HepG2 (cell line): ENCODE results near the gene RNASE8. TPM values are rescaled to one million over a fixed set of nuclear protein-coding genes. Genes with fewer than 3 reads are reported as not detected.

Experiments used
- BATF2 ChIP-seq: sonication (generic); formaldehyde crosslinking; IDR thresholded peaks from 2 replicates; pipeline ENCODE4 v1.8.0; 2022; ENCODE audit warnings: mild to moderate bottlenecking, missing genetic modification reagents, moderate library complexity
- FIP1L1 ChIP-seq: fragments of 200-400 bp; formaldehyde crosslinking; IDR thresholded peaks from 2 replicates; pipeline ENCODE4 v1.6.1; 2018; ENCODE audit warnings: low read depth, mild to moderate bottlenecking, low read length, moderate library complexity, borderline replicate concordance; ENCODE audit not compliant: insufficient read depth
- GPN1 ChIP-seq: sonication (generic); formaldehyde crosslinking; IDR thresholded peaks from 2 replicates; pipeline ENCODE4 v1.5.1; 2020; ENCODE audit warnings: missing genetic modification reagents, borderline replicate concordance
- HDAC6 ChIP-seq: fragments of 200-600 bp; sonication (generic); IDR thresholded peaks from 2 replicates; pipeline ENCODE4 v1.7.0; 2017; ENCODE audit warnings: mild to moderate bottlenecking, antibody characterized with exemption, low read length, low read depth
- HMG20A ChIP-seq: IDR thresholded peaks from 2 replicates; pipeline ENCODE4 v1.6.1; 2016; ENCODE audit warnings: borderline replicate concordance
- JDP2 ChIP-seq: sonication (generic); formaldehyde crosslinking; IDR thresholded peaks from 2 replicates; pipeline ENCODE4 v1.8.1; 2022; ENCODE audit warnings: missing genetic modification reagents, borderline replicate concordance
- KAT8 ChIP-seq: IDR thresholded peaks from 2 replicates; pipeline ENCODE4 v1.6.1; 2016; ENCODE audit warnings: missing genetic modification reagents, missing compliant biosample characterization
- KDM1A ChIP-seq: IDR thresholded peaks from 2 replicates; pipeline ENCODE4 v1.6.1; 2016; ENCODE audit warnings: missing compliant biosample characterization
- MIER2 ChIP-seq: IDR thresholded peaks from 2 replicates; pipeline ENCODE4 v1.6.1; 2016; ENCODE audit warnings: missing biosample characterization, missing genetic modification reagents
- MXD3 ChIP-seq: IDR thresholded peaks from 2 replicates; pipeline ENCODE4 v1.6.1; 2016; ENCODE audit warnings: mild to moderate bottlenecking, missing biosample characterization, missing genetic modification reagents
- RARG ChIP-seq: sonication (generic); formaldehyde crosslinking; IDR thresholded peaks from 2 replicates; pipeline ENCODE4 v1.4.0; 2020; ENCODE audit warnings: low read depth, mild to moderate bottlenecking, missing genetic modification reagents
- SKIL ChIP-seq: sonication (generic); formaldehyde crosslinking; IDR thresholded peaks from 2 replicates; pipeline ENCODE4 v1.8.0; 2022; ENCODE audit warnings: missing genetic modification reagents, mild to moderate bottlenecking, moderate library complexity, borderline replicate concordance
- TFE3 ChIP-seq: IDR thresholded peaks from 2 replicates; pipeline ENCODE4 v1.6.1; 2016
- TGIF2 ChIP-seq: IDR thresholded peaks from 2 replicates; pipeline ENCODE4 v1.6.1; 2016; ENCODE audit warnings: control low read depth, missing compliant biosample characterization
- ZBTB7A ChIP-seq: sonication (generic); formaldehyde crosslinking; IDR thresholded peaks from 2 replicates; pipeline ENCODE4 v1.8.0; 2022; ENCODE audit warnings: mild to moderate bottlenecking, missing genetic modification reagents
- ZNF10 ChIP-seq: sonication (generic); formaldehyde crosslinking; IDR thresholded peaks from 2 replicates; pipeline ENCODE4 v1.4.0; 2020; ENCODE audit warnings: mild to moderate bottlenecking, low read depth, missing genetic modification reagents, borderline replicate concordance
- ZNF282 ChIP-seq: fragments of 450-650 bp; IDR thresholded peaks from 2 replicates; pipeline ENCODE4 v1.6.1; 2018; ENCODE audit not compliant: partially characterized antibody
- ZNF687 ChIP-seq: sonication (generic); formaldehyde crosslinking; IDR thresholded peaks from 2 replicates; pipeline ENCODE4 v1.5.1; 2020; ENCODE audit warnings: mild to moderate bottlenecking, missing genetic modification reagents, moderate library complexity
- ZNF737 ChIP-seq: sonication (generic); formaldehyde crosslinking; IDR thresholded peaks from 2 replicates; pipeline ENCODE4 v1.5.0; 2020; ENCODE audit warnings: missing genetic modification reagents, mild to moderate bottlenecking, borderline replicate concordance
- ZNF777 ChIP-seq: sonication (generic); formaldehyde crosslinking; IDR thresholded peaks from 2 replicates; pipeline ENCODE4 v1.4.0; 2020; ENCODE audit warnings: missing genetic modification reagents
- polyA plus RNA-seq, 8 experiments: library from polyadenylated mRNA; depleted of rRNA in 3 of 8; stranded (reverse) in 7 of 8; unstranded in 1 of 8; fragments of >200 nt; fragmentation: Illumina TruSeq in 4 of 8; extraction: Trizol in 4 of 8; gene quantifications; 2 replicates each; pipeline versions ENCODE4 v1.2.1 to v1.2.3, GENCODE V29; 2011 to 2016; ENCODE audit warnings: low read depth in 4 of 8, missing spikeins in 1 of 8, mixed read lengths in 1 of 8; ENCODE audit not compliant: insufficient read depth in 1 of 8
- total RNA-seq, 5 experiments: library from RNA; depleted of rRNA; stranded (reverse); fragments of >200 nt; fragmentation: Illumina TruSeq; extraction: Trizol; gene quantifications; 2 replicates each; pipeline ENCODE4 v1.2.3, GENCODE V29; 2016; ENCODE audit warnings: low read depth in 1 of 5

Gene RNASE8
- total and polyA plus RNA-seq, 2 of the 13 experiments (the other 11 are each of a cell fraction or from before 2014, with no cell fraction given), result not detected

- TF ChIP-seq ZNF687 (CRISPR knock-in tag) (peak; percentile 41; the same call in 1 of the 2 replicates), ZNF777 (CRISPR knock-in tag) (no peak), TGIF2 (CRISPR knock-in tag) (peak; percentile 57; the same call in 1 of the 2 replicates), TFE3 (CRISPR knock-in tag) (peak; percentile 67; the same call in 1 of the 2 replicates), HMG20A (CRISPR knock-in tag) (peak; percentile 75; the same call in 1 of the 2 replicates), JDP2 (CRISPR knock-in tag) (no peak), KAT8 (CRISPR knock-in tag) (peak; percentile 79), KDM1A (no peak; the same call in 1 of the 2 replicates), FIP1L1 (no peak), BATF2 (CRISPR knock-in tag) (peak; percentile 59; the same call in 1 of the 2 replicates), MXD3 (CRISPR knock-in tag) (no peak), SKIL (CRISPR knock-in tag) (peak; percentile 58), GPN1 (CRISPR knock-in tag) (no peak), ZNF10 (CRISPR knock-in tag) (no peak), MIER2 (peak; percentile 76; the same call in 1 of the 2 replicates), ZBTB7A (no peak; the same call in 1 of the 2 replicates), ZNF737 (no peak; the same call in 1 of the 2 replicates), HDAC6 (no peak), RARG (0 out of 2 replicates have a peak, but pooled peaks have one; percentile 22), ZNF282 (no peak)
Measured at GRCh38 chr14:21055432-21056117, 2.0 kb upstream of the RNASE8 start (continued).
